ENCODE data around the gene LFNG. TPM values are rescaled to one million over a fixed set of nuclear protein-coding genes. Genes with fewer than 3 reads are reported as not detected.

LFNG gene
- total and polyA plus RNA-seq, 4 donors, result 11.5 to 47.6 (median 23.7) TPM

- H3K9me3 ChIP-seq (ENCODE audit: control insufficient read depth in 4 of 4, insufficient read depth in 3 of 4, low read length in 3 of 4), result no peaks in the 10 kb centered on the region
- no peak overlapping the region for H3K27ac ChIP-seq (ENCODE audit: low read depth in 1 of 2, low read length in 1 of 2)
- WGBS, 2 donors, result 93 to 94% methylated on average over 48 to 56 of the region's 56 CpGs
- no peak overlapping the region for H3K9ac ChIP-seq (ENCODE audit: insufficient read depth in 1 of 2, low read length in 2 of 2)
- ATAC-seq (ENCODE audit: insufficient read depth, low FRiP score) (no peak), DNase-seq (no peak)
- no peak for TF ChIP-seq CTCF (IDR thresholded peaks at IDR 0.05; ENCODE audit: control extremely low read depth, extremely low read depth)
- H3K27me3 ChIP-seq (ENCODE audit: control insufficient read depth in 3 of 3, insufficient read depth in 3 of 3, low read length in 2 of 3), result no peaks in the 10 kb centered on the region
- peaks cover 0 to 32% (median 7%) of the 10 kb centered on the region in 4 donors for H3K36me3 ChIP-seq (ENCODE audit: control insufficient read depth in 4 of 4, insufficient read depth in 4 of 4, low read length in 4 of 4)
- no peak overlapping the region for H3K4me3 ChIP-seq
- no peaks in the 10 kb centered on the region for H3K4me1 ChIP-seq (ENCODE audit: control insufficient read depth in 5 of 5, insufficient read depth in 5 of 5, low read length in 5 of 5)
These were observed 57.3 kb downstream of the LFNG start for GRCh38 chr7:2576742-2577491.

Small RNAs within 50 kb of the gene (small RNA-seq; reads per million reads assigned to genes)
- gene MIR4648 (ENCODE audit: low replicate concordance), result not detected

Other genes with a start within 250 kb of the LFNG start
- 10 to 100 TPM; 24.6 to 54.6 TPM for gene SNX8, start 205.3 kb upstream of the LFNG start, total RNA-seq
- gene SNX8, start 205.3 kb upstream of the LFNG start, polyA plus RNA-seq, result 10 to 100 TPM; 44.6 to 47.0 TPM
- 100 to 1,000 TPM; 102 to 133 TPM for gene EIF3B, start 164.9 kb upstream of the LFNG start, total RNA-seq
- gene EIF3B, start 164.9 kb upstream of the LFNG start, polyA plus RNA-seq, result 10 to 100 TPM; 82.5 to 90.1 TPM
- 10 to 100 TPM; 17.9 to 30.9 TPM for gene CHST12, start 116.2 kb upstream of the LFNG start, total RNA-seq
- gene CHST12, start 116.2 kb upstream of the LFNG start, polyA plus RNA-seq, result 10 to 100 TPM; 14.7 to 15.7 TPM
- gene GRIFIN, start 43.4 kb upstream of the LFNG start, total RNA-seq, result not detected
- not detected for gene GRIFIN, start 43.4 kb upstream of the LFNG start, polyA plus RNA-seq
- 10 to 100 TPM; 28.7 to 29.4 TPM for gene BRAT1, start 35.8 kb downstream of the LFNG start, total RNA-seq
- 10 to 100 TPM; 23.2 to 30.4 TPM for gene BRAT1, start 35.8 kb downstream of the LFNG start, polyA plus RNA-seq
- 10 to 100 TPM; 20.9 to 29.0 TPM for gene IQCE, start 39.2 kb downstream of the LFNG start, total RNA-seq
- gene IQCE, start 39.2 kb downstream of the LFNG start, polyA plus RNA-seq, result 10 to 100 TPM in 1 of 2 donors, 1 to 10 TPM in 1; 8.1 to 11.0 TPM
- 10 to 100 TPM; 50.6 to 74.0 TPM for gene TTYH3, start 112.2 kb downstream of the LFNG start, total RNA-seq
- gene TTYH3, start 112.2 kb downstream of the LFNG start, polyA plus RNA-seq, result 10 to 100 TPM; 14.3 to 60.9 TPM
- 1 to 10 TPM in 1 of 2 donors, under 1 TPM in 1; 0.65 to 8.3 TPM for gene AMZ1, start 168.4 kb downstream of the LFNG start, total RNA-seq
- gene AMZ1, start 168.4 kb downstream of the LFNG start, polyA plus RNA-seq, result under 1 TPM; 0.13 to 0.39 TPM

All from lung (tissue), 13 donors.